GM19468 (cell line): ENCODE data around the gene TRAF6.
A peak's percentile ranks its signal among the peaks of the same experiment; 100 is the strongest.
"Not testable (repeated sequence)": the region's sequence is repeated elsewhere in the genome, so short reads cannot be mapped to it uniquely, and the experiment has no call there.

Source experiments
- ATAC-seq: cut with Tn5 transposase; IDR thresholded peaks from one replicate; pipeline ENCODE4 v1.9.1; 2021; ENCODE audit warnings: mild to moderate bottlenecking, moderate library complexity, moderate number of reproducible peaks; ENCODE audit not compliant: unreplicated experiment; ENCODE audit errors: extremely low read depth

Gene TRAF6, protein sequence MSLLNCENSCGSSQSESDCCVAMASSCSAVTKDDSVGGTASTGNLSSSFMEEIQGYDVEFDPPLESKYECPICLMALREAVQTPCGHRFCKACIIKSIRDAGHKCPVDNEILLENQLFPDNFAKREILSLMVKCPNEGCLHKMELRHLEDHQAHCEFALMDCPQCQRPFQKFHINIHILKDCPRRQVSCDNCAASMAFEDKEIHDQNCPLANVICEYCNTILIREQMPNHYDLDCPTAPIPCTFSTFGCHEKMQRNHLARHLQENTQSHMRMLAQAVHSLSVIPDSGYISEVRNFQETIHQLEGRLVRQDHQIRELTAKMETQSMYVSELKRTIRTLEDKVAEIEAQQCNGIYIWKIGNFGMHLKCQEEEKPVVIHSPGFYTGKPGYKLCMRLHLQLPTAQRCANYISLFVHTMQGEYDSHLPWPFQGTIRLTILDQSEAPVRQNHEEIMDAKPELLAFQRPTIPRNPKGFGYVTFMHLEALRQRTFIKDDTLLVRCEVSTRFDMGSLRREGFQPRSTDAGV

DNA sequence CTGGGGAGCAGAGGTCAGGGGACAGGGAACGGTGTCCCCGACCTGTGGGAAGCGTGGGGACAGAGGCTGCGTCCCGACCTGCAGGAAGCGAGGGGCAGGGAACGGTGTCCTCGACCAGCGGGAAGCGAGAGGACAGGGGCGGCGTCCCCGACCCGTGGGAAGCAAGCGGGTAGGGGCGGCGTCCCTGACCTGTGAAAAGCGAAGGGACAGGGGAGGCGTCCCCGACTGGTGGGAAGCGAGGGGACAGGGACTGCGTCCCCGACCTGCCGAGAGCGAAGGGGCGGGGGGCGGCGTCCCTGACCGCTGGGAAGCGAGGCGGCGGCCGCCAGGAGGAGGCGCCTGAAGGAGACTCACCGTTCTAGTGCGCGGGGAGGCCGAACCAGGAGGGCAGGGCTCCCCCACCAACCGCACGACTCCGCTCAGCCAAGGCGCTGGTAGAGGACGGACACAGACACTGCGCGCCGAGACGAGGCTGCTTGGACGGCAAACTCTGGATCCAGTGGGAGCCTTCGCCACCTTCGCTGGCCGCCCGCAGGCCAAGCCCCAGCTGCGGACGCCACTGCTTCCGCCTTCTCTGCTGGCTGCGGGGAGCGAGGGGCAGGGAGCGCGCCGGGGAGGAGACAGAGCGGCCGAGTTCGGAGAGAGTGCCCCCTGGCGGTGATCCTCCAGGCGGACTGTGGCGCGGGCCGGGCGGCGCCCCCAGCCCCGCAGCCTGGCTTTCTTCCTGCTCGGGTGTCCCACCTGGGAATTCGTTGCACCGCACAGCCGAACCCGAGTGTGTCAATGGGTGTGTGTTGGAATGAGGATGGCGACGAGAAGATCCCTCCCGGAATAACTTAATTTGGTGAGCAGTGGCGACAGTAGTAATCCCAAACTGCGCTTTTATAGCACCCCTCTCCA lies at the start of gene TRAF6:
TSS of gene TRAF6 (minus strand) at position 579 of the 900 bp plus-strand sequence. CDS start 8,757 bp downstream, outside the sequence.
- peak; percentile 94 for ATAC-seq

DNA sequence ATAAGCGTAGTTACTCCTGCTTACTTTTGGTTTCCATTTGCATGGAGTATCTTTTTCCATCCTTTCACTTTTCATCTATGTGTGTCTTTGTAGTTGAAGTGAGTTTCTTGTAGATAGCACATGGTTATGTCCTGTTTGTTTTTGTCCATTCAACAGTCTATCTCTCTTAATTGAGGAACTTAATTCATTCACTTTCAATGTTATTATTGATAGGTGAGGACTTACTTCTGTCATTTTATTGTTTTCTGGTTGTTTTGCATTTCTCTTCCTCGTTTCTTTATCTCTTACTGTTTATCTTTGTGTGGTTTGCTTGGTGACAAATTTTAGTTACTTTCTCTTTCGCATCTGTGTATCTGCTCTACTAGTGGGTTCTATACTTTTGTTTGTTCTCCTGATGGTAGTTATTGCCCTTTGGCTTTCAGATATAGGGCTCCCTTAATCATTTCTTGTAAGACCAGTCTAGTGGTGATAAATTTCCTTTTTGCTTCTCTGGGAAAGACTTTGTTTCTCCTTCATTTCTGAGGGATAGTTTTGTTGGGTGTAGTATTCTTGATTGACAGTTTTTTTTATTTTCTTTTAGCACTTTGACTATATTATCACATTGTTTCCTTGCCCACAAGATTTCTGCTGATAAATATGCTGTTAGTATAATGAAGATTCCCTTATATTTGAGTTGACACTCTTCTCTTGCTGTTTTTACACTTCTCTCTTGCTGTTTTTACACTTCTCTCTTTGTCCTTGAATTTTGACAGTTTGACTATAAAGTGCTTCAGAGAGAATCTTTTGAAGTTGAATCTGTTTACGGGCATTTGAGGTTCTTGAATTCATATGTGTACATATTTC lies 48.7 kb upstream of the TRAF6 start:
- no peak for ATAC-seq

DNA sequence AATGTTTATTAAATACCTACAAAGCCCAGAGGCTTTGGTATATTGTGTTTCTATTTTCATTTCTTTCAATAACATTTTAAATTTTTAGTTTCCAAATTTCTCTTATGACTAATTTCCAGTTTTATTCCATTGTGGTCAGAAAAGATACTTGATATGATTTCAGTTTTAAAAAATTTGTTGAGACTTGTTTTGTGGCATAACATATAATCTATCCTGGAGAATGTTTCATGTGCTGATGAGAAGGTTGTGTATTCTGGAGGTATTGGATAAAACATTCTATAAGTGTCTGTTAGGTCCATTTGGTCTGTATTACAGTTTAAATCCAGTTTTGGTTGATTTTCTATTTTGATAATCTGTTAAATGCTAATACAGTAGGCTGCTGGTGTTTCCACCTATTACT lies 47.9 kb upstream of the TRAF6 start:
- no peak for ATAC-seq

DNA sequence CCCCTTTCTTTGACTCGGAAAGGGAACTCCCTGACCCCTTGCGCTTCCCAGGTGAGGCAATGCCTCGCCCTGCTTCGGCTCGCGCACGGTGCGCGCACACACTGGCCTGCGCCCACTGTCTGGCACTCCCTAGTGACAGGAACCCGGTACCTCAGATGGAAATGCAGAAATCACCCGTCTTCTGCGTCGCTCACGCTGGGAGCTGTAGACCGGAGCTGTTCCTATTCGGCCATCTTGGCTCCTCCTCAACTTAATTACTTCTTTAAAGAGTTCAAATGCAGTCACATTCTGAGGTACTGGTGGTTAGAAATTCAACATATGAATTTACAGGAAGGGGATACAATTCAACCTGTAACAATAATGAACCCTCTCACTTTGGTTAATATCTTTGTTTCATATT lies 47.3 kb upstream of the TRAF6 start:
- not testable (repeated sequence) for ATAC-seq

DNA sequence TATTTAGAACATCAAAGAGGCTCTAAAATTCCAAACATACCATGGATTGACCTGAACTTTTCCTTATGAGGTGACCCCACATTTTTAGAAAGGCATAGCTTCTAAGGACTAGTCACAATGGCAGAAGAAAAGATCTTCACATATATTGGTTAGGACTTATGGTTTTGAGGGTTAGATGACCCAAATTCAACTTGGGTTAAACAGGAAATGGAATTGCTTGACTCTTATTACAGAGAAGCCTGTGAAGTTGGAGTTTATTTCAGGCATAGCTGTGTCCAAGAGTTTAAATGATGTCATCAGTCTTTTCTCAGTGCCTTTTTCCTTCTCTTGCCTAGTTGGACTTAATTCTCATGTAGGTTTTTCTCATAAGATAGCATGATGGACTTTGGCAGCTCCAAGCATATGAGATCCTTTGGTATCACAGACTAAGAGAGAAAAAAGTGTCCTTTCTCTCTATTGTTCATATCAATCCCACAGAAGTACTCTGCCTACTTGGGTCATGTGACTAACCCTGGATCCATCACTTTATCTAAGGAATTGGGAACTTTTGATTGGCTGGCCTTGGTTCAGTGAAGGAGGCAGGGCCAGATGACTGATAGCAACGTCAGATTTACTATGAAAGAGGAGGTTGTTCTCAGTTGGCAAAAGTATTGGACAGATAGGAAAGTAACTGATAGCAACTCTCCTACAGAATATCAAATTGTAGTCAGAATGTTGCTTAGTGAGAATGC lies 40.5 kb upstream of the TRAF6 start:
- no peak for ATAC-seq

DNA sequence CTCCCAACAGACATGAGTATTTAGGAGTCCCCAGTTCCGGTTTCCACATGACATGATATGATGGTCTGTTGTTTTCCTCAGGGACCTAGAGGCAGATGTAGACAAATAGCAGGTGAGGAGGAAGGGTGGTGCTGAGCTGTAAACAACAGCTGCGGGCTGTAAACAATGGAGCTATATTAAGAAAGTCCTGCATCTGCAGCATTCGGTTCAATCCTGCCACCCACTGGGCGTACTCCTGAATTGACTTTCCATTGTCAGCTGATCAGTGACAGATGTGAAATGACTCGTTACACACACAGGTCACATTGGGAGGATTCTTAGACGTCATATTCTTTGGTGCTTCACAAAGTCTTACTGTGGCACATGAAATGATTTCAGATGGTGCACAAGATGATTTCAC lies 30.9 kb upstream of the TRAF6 start:
- ATAC-seq = peak; percentile 80

DNA sequence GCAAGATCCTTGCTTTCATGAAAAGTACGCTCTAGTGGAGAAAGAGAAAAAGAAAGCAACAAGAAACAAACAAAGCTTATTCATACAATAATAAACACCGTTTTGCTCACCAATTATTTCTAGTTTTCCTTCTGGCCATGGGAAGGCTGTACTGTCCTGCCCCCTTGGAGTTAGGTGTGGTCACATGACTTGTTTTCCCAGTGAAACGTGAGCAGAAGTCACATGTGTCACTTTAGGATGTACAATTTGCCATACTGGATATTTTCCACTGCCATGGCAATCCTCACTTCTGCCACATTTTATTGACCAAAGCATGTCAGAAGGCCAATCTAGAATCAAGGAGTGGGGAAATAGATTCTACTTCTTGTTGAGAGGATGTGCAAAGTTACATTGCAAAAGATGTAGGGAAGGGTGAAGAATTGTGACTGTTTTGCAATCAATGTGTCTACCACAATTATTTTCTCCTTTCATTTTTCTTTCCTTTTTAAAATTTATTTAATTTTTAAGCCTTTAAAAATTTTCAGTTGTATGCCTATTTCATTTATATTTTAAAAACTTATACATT lies 24.3 kb upstream of the TRAF6 start:
- ATAC-seq = no peak

DNA sequence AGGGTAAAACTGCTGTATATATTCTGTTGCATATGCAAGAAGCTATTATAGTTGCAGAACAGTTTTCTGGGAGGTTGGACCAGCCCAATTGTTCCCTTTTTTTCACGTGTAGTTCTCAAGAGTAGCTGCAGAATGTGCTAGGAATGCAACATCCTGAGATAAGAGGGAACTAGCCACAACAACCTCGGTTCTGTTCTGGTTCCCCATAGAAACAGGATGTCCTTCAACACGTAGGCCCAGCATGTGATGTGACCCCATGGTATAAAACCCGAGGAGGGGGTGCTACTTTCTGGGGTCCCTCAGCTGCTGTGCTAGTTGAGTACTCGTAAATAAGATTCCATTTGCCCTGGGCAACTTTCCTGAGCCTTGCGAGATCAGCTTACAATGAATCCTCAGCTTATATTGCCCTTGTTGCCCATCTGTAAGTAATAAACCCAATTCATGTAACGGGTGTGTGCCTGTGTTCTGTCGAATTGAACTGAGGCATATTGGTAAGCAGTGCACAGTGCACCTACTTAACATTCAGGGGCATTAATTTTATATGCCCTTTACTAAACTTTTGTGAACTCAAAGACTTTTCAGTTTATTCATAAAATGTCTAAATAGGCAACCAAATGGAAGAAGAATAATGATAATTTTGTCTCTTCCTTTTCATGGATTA lies 23.0 kb upstream of the TRAF6 start:
- ATAC-seq = no peak

DNA sequence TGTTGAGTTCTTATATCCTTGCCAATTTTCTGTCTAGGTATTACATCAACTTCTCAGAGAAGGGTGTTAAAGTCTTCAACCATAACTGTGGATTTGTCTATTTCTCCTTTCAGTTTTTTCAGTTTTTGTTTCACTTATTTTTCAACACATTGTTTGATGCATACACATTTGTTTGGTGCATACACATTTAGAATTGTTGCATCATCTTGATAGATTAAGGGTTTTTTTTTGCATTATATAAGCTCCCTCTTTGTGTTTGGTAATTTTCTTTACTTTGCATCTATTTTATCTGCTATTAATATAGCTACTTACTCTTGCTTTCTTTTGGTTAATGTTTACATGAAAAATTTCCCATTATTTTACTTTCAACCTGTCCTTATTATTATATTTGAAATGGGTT lies 20.8 kb upstream of the TRAF6 start:
- ATAC-seq = no peak

DNA sequence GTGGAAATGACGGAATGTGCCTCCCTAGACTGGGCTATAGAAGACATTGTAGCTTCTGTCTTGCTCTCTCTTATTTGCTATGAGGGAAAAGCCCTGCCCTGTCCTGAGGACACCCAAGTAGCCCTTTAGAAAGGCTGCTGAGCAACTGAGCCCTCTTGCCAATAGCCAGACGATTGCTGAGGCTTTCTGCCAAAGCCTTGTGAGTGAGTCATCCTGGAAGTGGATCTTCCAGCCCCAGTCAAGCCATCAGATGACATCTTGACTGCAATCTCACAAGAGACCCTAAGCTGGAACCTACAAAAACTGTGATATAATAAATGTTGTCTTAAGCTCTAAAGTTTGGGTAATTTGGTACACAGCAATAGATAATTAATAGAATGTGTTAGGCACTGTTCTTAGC lies 3.9 kb upstream of the TRAF6 start:
- ATAC-seq = no peak

DNA sequence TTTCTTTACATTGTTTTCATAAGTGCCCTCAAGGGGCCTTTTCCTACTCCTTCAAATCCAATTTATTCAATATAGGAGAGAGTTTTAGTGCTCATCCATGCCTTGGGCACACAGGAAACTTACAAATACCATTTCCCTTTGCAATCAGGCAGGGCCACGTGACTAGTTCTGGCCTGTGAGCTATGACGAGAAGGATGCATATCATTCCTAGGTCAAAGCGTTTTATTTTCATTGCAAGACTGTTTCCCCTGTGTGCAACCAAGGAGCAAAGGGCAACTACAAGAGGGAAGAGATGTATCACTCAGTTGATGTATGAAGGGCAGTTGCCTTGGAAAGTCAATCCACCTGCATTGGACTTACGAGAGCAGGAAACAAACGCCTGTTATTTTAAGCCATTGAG lies 1.9 kb upstream of the TRAF6 start:
- no peak for ATAC-seq

DNA sequence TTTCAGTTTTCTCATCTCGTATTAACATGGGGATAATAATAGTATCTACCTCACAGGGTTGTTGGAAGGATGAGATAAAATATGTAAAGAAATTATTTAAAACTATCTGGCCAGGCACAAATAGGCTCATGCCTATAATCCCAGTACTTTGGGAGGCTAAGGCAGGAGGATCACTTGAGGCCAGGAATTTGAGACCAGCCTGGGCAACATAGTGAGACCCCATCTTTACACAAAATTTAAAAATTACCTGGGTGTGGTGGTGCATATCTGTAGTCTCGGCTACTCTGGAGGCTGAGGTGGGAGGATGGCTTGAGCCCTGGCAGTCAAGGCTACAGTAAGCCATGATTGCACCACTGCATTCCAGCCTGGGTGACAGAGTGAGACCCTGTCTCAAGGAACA lies 990 bp upstream of the TRAF6 start:
- not testable (repeated sequence) for ATAC-seq

DNA sequence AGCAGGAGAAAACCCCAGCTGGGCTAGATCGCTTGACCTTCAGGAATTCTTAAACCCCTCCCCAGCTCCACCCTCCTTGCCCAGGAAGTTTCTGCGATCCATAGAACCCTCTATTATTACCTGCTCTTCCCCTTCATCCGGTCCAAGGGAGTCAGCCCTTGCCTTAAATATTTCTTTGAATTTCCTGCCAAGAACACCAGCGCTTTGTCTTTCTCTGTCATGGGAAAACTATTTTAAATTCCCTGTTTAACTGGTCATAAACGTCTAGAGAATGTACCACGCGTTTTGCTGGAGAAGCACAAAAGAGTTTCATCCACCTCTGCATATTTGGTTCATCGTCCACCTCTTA lies 496 bp upstream of the TRAF6 start:
- no peak for ATAC-seq

DNA sequence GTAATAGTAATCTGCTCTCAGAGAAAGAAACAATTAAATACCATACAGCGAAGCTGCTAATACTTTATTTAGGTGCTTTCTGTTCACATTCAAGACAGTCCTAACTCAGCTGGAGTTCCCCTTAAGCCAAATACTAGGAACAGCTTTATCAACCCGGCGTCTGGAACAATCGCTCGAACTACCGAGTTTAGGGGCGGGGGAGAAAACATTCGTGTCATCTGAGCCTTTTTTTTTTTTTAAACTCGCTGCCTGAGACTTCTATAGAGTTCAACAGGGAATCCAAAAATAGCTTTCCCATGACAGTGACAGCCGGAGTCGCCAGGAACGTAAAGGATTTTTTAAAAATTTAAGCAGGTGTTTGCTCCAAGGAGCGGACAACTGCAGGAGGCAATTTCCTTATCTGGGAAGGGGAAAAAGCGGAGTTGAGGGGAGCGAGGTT lies 852 bp downstream of the TRAF6 start:
- ATAC-seq = no peak

DNA sequence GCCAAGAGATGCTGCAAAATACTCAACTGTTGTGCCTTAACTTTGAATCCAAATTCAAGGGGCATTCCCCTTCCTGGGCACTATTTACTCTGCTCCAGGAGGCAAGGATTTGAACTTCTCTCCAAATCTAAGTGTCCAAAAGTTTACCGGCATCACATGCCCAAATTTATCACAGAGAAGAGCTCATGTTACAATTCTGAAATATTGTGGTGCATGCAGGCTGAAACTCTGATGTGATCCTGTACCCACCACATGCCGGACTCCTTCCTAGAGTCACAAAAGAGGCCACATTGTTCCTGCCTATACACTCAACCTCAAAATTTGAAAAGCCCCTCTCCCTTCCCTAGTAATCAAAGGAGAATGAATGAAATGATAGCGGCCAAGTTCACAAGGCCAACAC lies 1.3 kb downstream of the TRAF6 start:
- no peak for ATAC-seq

DNA sequence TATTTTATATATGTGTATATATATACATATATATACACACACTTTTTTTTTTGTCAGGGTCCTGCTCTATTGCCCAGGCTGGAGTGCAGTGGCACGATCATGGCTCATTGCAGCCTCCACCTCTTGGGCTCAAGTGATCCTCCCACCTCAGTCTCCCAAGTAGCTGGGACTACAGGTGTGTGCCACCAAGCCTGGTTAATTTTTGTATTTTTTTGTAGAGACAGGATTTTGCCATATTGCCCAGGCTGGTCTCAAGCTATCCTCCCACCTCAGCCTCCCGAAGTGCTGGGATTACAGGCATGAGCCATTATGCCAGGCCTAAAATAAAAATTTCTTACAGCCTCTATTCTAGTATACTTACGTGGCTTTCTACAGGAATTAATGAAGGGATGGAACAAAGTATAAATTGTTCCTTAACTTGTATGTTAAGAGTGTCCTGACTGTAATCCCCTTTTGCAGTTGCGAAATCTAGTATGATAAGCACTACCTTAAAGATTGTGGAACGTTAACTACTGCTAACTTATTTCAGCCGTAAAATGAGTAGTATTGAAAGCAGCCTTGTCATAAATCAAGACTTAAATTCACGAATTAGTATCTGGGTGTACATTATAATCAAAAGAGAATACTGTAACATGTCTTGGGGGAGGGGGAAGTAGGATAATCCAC lies 2.1 kb downstream of the TRAF6 start:
- ATAC-seq = no peak

DNA sequence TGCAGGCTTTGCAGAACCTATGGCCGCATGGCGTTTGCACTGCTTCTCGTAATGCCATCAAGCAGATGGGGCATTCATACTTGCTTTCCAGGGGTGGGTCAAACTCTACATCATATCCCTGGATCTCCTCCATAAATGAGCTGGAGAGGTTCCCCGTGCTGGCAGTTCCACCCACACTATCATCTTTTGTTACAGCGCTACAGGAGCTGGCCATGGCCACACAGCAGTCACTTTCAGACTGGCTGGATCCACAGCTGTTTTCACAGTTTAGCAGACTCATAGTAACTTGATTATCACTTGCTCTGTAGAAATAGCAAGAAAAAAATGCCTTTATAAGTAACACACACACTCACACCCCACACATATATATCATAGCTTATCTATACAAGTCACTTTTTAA lies 8.8 kb downstream of the TRAF6 start:
- no peak for ATAC-seq

DNA sequence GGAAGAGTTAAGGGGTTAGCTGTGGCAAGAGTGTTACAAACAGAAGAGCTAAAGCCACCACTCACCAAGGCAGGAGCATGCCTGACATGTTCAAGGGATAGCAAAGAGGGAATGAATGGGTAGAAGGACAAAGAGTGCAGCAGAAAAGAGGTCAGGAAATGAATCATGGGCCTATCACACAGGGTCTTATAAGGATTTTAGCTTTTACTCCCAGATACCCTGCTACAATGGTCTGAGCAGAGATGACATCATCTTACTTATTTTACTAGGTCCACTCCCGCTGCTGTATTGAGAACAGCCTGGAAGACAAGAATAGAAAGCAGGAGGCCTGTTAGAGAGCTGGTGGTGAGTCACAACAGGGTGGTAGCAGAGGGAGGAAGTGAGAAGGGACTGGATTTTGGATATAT lies 9.8 kb downstream of the TRAF6 start:
- peak; percentile 61 for ATAC-seq
